ENCODE measurements around the gene CDT1.

GRCh38 chr16:88796278-88796677 lies 7.3 kb upstream of the CDT1 start:
- no peak for TF ChIP-seq CTCF (conservative IDR thresholded peaks at IDR 0.05 in 1 of 2, IDR thresholded peaks at IDR 0.05 in 1 of 2; ENCODE audit: low read depth in 1 of 2, low read length in 2 of 2)
- TF ChIP-seq EZH2 (IDR thresholded peaks at IDR 0.05; ENCODE audit: low read length, missing control alignments) = no peak
